Chondrocyte (in vitro differentiated cells): ENCODE measurements around the gene SCAF8. TPM values are rescaled to one million over a fixed set of nuclear protein-coding genes. Genes with fewer than 3 reads are reported as not detected.

Source experiments
- DNase-seq: peaks from one replicate; pipeline ENCODE4 v3.0.0; 2021; ENCODE audit warnings: mixed read lengths, low spot score
- H3K27ac Mint-ChIP-seq: one replicate; pipeline ENCODE4 v1.8.0; 2021; ENCODE audit warnings: mild to moderate bottlenecking, moderate library complexity, mixed read lengths; ENCODE audit not compliant: unreplicated experiment
- H3K27me3 Mint-ChIP-seq: 2 replicates; pipeline ENCODE4 v1.8.0; 2021; ENCODE audit warnings: low read depth, mixed read lengths
- H3K36me3 Mint-ChIP-seq: 2 replicates; pipeline ENCODE4 v1.8.0; 2021; ENCODE audit warnings: low read depth, mixed read lengths
- H3K4me1 Mint-ChIP-seq: 2 replicates; pipeline ENCODE4 v1.8.0; 2021; ENCODE audit warnings: low read depth, mild to moderate bottlenecking, mixed read lengths
- H3K4me3 Mint-ChIP-seq: one replicate; pipeline ENCODE4 v1.8.0; 2021; ENCODE audit warnings: mild to moderate bottlenecking, moderate library complexity, mixed read lengths; ENCODE audit not compliant: unreplicated experiment
- H3K9me3 Mint-ChIP-seq: 2 replicates; pipeline ENCODE4 v1.8.0; 2021; ENCODE audit warnings: low read depth, mixed read lengths
- CTCF ChIP-seq: fragments of 200-600 bp; sonication (generic); IDR thresholded peaks from 2 replicates; pipeline ENCODE4 v1.5.0; 2021; ENCODE audit warnings: antibody characterized with exemption, mild to moderate bottlenecking, moderate library complexity
- total RNA-seq: library from RNA; stranded (reverse); gene quantifications from 3 replicates; pipeline ENCODE4 v1.2.1, GENCODE V29; 2021

SCAF8 gene
- total RNA-seq, 1 donor from 2014 or later = 36.3 TPM

GRCh38 chr6:154840363-154840762 is 107.1 kb downstream of the SCAF8 start:
- no peak for DNase-seq
- Mint-ChIP-seq H3K27ac (no peak overlapping the region), H3K36me3 (peaks cover 4% of the 10 kb centered on the region), H3K27me3 (no peaks in the 10 kb centered on the region), H3K9me3 (no peaks in the 10 kb centered on the region), H3K4me1 (peaks cover 18% of the 10 kb centered on the region), H3K4me3 (no peak overlapping the region)
- TF ChIP-seq CTCF = no peak

GRCh38 chr6:154841109-154841508 is 107.9 kb downstream of the SCAF8 start:
- Mint-ChIP-seq H3K9me3 (no peaks in the 10 kb centered on the region), H3K27ac (no peak overlapping the region), H3K36me3 (peaks cover 4% of the 10 kb centered on the region), H3K4me3 (no peak overlapping the region), H3K4me1 (peaks cover 18% of the 10 kb centered on the region), H3K27me3 (no peaks in the 10 kb centered on the region)
- no peak for DNase-seq
- TF ChIP-seq CTCF = no peak

- Mint-ChIP-seq H3K36me3 (peaks cover 4% of the 10 kb centered on the region), H3K4me1 (peaks cover 29% of the 10 kb centered on the region), H3K9me3 (no peaks in the 10 kb centered on the region), H3K4me3 (no peak overlapping the region), H3K27me3 (no peaks in the 10 kb centered on the region), H3K27ac (no peak overlapping the region)
- DNase-seq = no peak
- TF ChIP-seq CTCF = no peak
These were observed 109.6 kb downstream of the SCAF8 start for GRCh38 chr6:154842833-154843232.

- no peak for TF ChIP-seq CTCF
- Mint-ChIP-seq H3K27ac (no peak overlapping the region), H3K4me1 (peaks cover 40% of the 10 kb centered on the region), H3K36me3 (peaks cover 4% of the 10 kb centered on the region), H3K9me3 (no peaks in the 10 kb centered on the region), H3K4me3 (no peak overlapping the region), H3K27me3 (no peaks in the 10 kb centered on the region)
- DNase-seq = no peak
These were observed 114.1 kb downstream of the SCAF8 start for GRCh38 chr6:154847318-154847717.

GRCh38 chr6:154848580-154848979 is 115.4 kb downstream of the SCAF8 start:
- no peaks in the 10 kb centered on the region for H3K27me3 Mint-ChIP-seq
- H3K9me3 Mint-ChIP-seq = no peaks in the 10 kb centered on the region
- no peak for TF ChIP-seq CTCF
- peak overlapping the region; percentile 19 for H3K27ac Mint-ChIP-seq
- DNase-seq = no peak
- H3K4me3 Mint-ChIP-seq = no peak overlapping the region
- peaks cover 4% of the 10 kb centered on the region for H3K36me3 Mint-ChIP-seq
- H3K4me1 Mint-ChIP-seq = peaks cover 41% of the 10 kb centered on the region
